PC-9 (cell line): Measurements from ENCODE around the gene TMTC4. TPM values are rescaled to one million over a fixed set of nuclear protein-coding genes. Genes with fewer than 3 reads are reported as not detected.
"Not testable (repeated sequence)": the region's sequence is repeated elsewhere in the genome, so short reads cannot be mapped to it uniquely, and the experiment has no call there.

Experiments used
- BruUV-seq: library from RNA; stranded (reverse); fragments of 400-500 nt; replicated peaks from 2 replicates; lab custom pipeline; 2021; lab: Mats Ljungman, UMichigan
- CTCF ChIA-PET: fragments of 300-600 bp; sonication (Branson Sonifier 250); formaldehyde crosslinking; loops from one replicate; lab custom pipeline; 2022; ENCODE audit warnings: antibody characterized with exemption; lab: Charles Lee
- POLR2A ChIA-PET: fragments of 300-600 bp; sonication (Branson Sonifier 250); formaldehyde crosslinking; loops from one replicate; lab custom pipeline; 2022; ENCODE audit warnings: antibody characterized with exemption; ENCODE audit not compliant: unreplicated experiment; lab: Charles Lee
- DNase-seq, 2 experiments: peaks; one replicate each; pipeline versions ENCODE4 v3.0.0 to v3.0.0-alpha.2; 2015 to 2022; ENCODE audit warnings: mixed read lengths in 1 of 2
- H2AFZ ChIP-seq: fragments of 200-600 bp; sonication (generic); 2 replicates; pipeline ENCODE4 v1.8.1; 2017; ENCODE audit warnings: antibody characterized with exemption
- H3F3A ChIP-seq: fragments of 200-600 bp; sonication (generic); 2 replicates; pipeline ENCODE4 v1.8.1; 2017; ENCODE audit warnings: antibody characterized with exemption, mild to moderate bottlenecking, low read depth; ENCODE audit not compliant: insufficient read depth
- H3K27ac ChIP-seq: fragments of 200-600 bp; sonication (generic); 2 replicates; pipeline ENCODE4 v1.6.1; 2016; ENCODE audit warnings: mixed run types
- H3K27me3 ChIP-seq: fragments of 200-600 bp; sonication (generic); 2 replicates; pipeline ENCODE4 v1.6.1; 2016; ENCODE audit warnings: low read depth, mixed run types; ENCODE audit not compliant: insufficient read depth
- H3K36me3 ChIP-seq: fragments of 200-600 bp; sonication (generic); 2 replicates; pipeline ENCODE4 v1.6.1; 2016; ENCODE audit warnings: low read depth, mixed run types
- H3K4me1 ChIP-seq: fragments of 200-600 bp; sonication (generic); replicated peaks from 2 replicates; pipeline ENCODE4 v1.6.1; 2016; ENCODE audit warnings: mixed run types; ENCODE audit not compliant: insufficient read depth
- H3K4me2 ChIP-seq: fragments of 200-600 bp; sonication (generic); 2 replicates; pipeline ENCODE4 v1.6.1; 2017; ENCODE audit warnings: mixed run types
- H3K4me3 ChIP-seq: fragments of 200-600 bp; sonication (generic); 2 replicates; pipeline ENCODE4 v1.6.1; 2016; ENCODE audit warnings: mixed run types
- H3K79me2 ChIP-seq: fragments of 200-600 bp; sonication (generic); 2 replicates; pipeline ENCODE4 v1.6.1; 2017; ENCODE audit warnings: low read depth, mixed run types
- H3K9me2 ChIP-seq: fragments of 200-600 bp; sonication (generic); 2 replicates; pipeline ENCODE4 v1.8.1; 2017; ENCODE audit warnings: mild to moderate bottlenecking; ENCODE audit not compliant: insufficient read depth
- H3K9me3 ChIP-seq: fragments of 200-600 bp; sonication (generic); 2 replicates; pipeline ENCODE4 v1.8.1; 2016; ENCODE audit warnings: low read depth; ENCODE audit not compliant: insufficient read depth
- H4K20me1 ChIP-seq: fragments of 200-600 bp; sonication (generic); 2 replicates; pipeline ENCODE4 v1.8.1; 2017; ENCODE audit not compliant: insufficient read depth
- CTCF ChIP-seq: fragments of 200-600 bp; sonication (generic); conservative IDR thresholded peaks from 2 replicates; pipeline ENCODE4 v1.6.1; 2017; ENCODE audit warnings: mixed run types, antibody characterized with exemption, mild to moderate bottlenecking, moderate library complexity
- EZH2 ChIP-seq: fragments of 200-600 bp; sonication (generic); IDR thresholded peaks from 2 replicates; pipeline ENCODE4 v1.8.0; 2017; ENCODE audit warnings: antibody characterized with exemption, low read depth
- intact Hi-C: fragments of 100-400 bp; cut with micrococcal nuclease; formaldehyde crosslinking; loops from one replicate; pipeline ENCODE4 v1.10.0; 2022; ENCODE audit not compliant: unreplicated experiment
- total RNA-seq: library from RNA; stranded (reverse); gene quantifications from 2 replicates; pipeline ENCODE4 v1.2.3, GENCODE V29; 2021

TMTC4 gene
- total RNA-seq, 1 experiment from 2014 or later: 16.2 TPM

GRCh38 chr13:100707818-100708740, 33.5 kb upstream of the TMTC4 start:
- H3F3A ChIP-seq: no peaks in the 10 kb centered on the region
- TF ChIP-seq EZH2: no peak
- TF ChIP-seq CTCF: no peak
- no peaks in the 10 kb centered on the region for H4K20me1 ChIP-seq
- no peak overlapping the region for H3K27ac ChIP-seq
- H3K4me2 ChIP-seq: no peak overlapping the region
- intact Hi-C loops: no loop called here
- H3K4me1 ChIP-seq: no peaks in the 10 kb centered on the region
- no peak for DNase-seq
- H2AFZ ChIP-seq: no peak overlapping the region
- ChIA-PET CTCF (no interaction called here), POLR2A (no interaction called here)
- H3K4me3 ChIP-seq: no peak overlapping the region
- no TSS peak for BruUV-seq
- H3K9me3 ChIP-seq: no peaks in the 10 kb centered on the region
- no peaks in the 10 kb centered on the region for H3K9me2 ChIP-seq
- H3K36me3 ChIP-seq: no peaks in the 10 kb centered on the region
- H3K27me3 ChIP-seq: peaks cover 39% of the 10 kb centered on the region
- no peaks in the 10 kb centered on the region for H3K79me2 ChIP-seq

- H3F3A ChIP-seq, H3K9me2 ChIP-seq, H3K4me1 ChIP-seq, H4K20me1 ChIP-seq, H3K27ac ChIP-seq, H3K9me3 ChIP-seq, DNase-seq, H3K4me2 ChIP-seq, H3K79me2 ChIP-seq, intact Hi-C loops, BruUV-seq, H3K36me3 ChIP-seq, CTCF ChIA-PET, POLR2A ChIA-PET, H3K4me3 ChIP-seq, H2AFZ ChIP-seq: not testable (repeated sequence)
- H3K27me3 ChIP-seq: peaks cover 43% of the 10 kb centered on the region
These were observed 23.7 kb upstream of the TMTC4 start for GRCh38 chr13:100698331-100698730.

GRCh38 chr13:100695509-100695773, 20.8 kb upstream of the TMTC4 start:
- DNase-seq: no peak
- H3K79me2 ChIP-seq: no peaks in the 10 kb centered on the region
- no peaks in the 10 kb centered on the region; the same call in 1 of the 2 replicates for H3K9me3 ChIP-seq
- H3K36me3 ChIP-seq: no peaks in the 10 kb centered on the region
- no peak for TF ChIP-seq EZH2
- TF ChIP-seq CTCF: no peak
- no peak overlapping the region for H2AFZ ChIP-seq
- CTCF ChIA-PET: no interaction called here
- H3K9me2 ChIP-seq: no peaks in the 10 kb centered on the region
- H3K4me1 ChIP-seq: no peaks in the 10 kb centered on the region
- no peak overlapping the region for H3K4me3 ChIP-seq
- H3K27ac ChIP-seq: no peak overlapping the region
- POLR2A ChIA-PET: no interaction called here
- no peaks in the 10 kb centered on the region for H3F3A ChIP-seq
- intact Hi-C loops: no loop called here
- no TSS peak for BruUV-seq
- H3K4me2 ChIP-seq: no peak overlapping the region
- no peaks in the 10 kb centered on the region for H4K20me1 ChIP-seq
- H3K27me3 ChIP-seq: peaks cover 54% of the 10 kb centered on the region
